ENCODE results near the gene TTLL7.

The TTLL7 gene, protein sequence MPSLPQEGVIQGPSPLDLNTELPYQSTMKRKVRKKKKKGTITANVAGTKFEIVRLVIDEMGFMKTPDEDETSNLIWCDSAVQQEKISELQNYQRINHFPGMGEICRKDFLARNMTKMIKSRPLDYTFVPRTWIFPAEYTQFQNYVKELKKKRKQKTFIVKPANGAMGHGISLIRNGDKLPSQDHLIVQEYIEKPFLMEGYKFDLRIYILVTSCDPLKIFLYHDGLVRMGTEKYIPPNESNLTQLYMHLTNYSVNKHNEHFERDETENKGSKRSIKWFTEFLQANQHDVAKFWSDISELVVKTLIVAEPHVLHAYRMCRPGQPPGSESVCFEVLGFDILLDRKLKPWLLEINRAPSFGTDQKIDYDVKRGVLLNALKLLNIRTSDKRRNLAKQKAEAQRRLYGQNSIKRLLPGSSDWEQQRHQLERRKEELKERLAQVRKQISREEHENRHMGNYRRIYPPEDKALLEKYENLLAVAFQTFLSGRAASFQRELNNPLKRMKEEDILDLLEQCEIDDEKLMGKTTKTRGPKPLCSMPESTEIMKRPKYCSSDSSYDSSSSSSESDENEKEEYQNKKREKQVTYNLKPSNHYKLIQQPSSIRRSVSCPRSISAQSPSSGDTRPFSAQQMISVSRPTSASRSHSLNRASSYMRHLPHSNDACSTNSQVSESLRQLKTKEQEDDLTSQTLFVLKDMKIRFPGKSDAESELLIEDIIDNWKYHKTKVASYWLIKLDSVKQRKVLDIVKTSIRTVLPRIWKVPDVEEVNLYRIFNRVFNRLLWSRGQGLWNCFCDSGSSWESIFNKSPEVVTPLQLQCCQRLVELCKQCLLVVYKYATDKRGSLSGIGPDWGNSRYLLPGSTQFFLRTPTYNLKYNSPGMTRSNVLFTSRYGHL

GRCh38 chr1:83998498-83999315 is at the start of gene TTLL7:
TTLL7 (minus strand) TSS chr1:83999132; CDS start chr1:83952211, 46,921 bp downstream.
- peak; percentile 49 for DNase-seq

GRCh38 chr1:84042461-84042860 is 43.5 kb upstream of the TTLL7 start:
- DNase-seq = no peak

- no peak for DNase-seq
Observed at GRCh38 chr1:84037758-84038611, 39.1 kb upstream of the TTLL7 start.

DNA sequence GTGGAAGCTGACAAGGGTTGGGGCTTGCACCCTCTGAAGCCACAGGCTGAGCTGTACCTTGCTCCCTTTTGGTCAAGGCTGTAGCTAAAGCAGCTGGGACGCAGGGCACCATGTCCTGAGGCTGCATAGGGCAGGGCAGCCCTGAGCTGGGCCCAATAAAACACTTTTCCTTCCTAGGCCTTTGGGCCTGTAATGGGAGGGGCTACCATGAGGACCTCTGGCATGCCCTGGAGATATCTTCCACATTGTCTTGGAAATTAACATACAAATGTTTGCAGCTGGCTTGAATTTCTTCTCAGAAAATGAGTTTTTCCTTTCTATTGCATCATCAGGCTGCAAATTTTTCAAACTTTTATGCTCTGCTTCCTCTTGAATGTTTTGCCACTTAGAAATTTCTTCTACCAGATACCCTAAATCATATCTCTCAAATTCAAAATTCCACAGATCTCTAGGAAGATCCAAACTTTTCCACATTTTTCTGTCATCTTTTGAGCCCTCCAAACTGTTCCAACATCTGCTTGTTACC is 32.9 kb upstream of the TTLL7 start:
- DNase-seq = no peak

DNA sequence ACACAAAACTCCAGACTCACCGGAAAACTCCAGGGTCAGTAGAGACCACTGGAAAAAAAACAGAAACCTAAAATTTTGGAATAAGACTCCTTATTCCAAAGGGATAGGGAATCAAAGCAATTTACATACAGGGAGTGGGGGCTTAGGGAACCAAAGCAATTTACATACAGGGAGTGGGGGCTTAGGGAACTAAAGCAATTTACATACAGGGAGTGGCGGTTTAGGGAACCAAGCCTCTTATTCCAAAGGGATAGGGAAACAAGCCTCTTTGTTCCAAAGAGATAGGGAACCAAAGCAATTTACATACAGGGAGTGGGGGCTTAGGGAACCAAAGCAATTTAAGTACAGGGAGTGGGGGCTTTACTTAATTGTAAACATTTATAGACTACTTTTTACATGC is 28.4 kb upstream of the TTLL7 start:
- no peak for DNase-seq

DNA sequence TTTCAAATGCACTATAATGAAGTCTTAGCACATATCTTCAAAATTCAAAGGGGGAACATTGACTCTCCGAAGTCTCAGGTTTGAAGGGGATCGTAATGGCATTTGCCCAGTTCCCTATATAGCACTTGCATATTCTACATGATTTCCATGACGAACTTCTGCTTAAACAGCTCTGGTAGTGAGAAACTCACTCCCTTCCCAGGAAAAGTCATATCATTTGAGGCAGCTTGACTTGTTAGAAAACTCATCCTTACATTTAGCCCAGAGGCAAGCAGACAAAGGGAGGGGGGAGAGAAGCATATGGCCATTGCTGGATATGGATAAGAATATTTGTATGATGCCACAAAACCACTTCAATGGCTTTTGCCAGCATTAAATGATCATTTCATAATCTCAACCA is 27.0 kb upstream of the TTLL7 start:
- DNase-seq = no peak

GRCh38 chr1:84021822-84022221 is 22.9 kb upstream of the TTLL7 start:
- no peak for DNase-seq

DNA sequence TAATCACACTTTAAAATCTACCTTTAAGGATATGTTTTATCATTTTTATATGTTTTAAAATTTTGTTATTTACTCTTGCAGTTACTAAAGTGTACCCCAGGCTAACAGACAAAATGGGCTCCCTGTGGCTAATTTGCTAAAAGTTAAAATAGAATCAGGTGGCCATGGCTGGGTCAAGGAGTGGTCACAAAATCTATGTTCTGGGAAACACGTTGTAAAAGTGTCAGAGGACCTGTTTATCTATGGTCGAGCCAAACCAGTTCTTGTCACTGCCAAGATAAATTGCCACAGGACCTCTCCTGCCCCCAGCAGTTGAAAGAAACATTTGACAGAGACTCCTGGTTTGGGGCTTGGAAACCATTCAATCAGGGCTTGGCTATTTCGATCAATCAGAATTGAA is 21.2 kb upstream of the TTLL7 start:
- no peak for DNase-seq

- DNase-seq = no peak
Observed at GRCh38 chr1:84019217-84019616, 20.3 kb upstream of the TTLL7 start.

DNA sequence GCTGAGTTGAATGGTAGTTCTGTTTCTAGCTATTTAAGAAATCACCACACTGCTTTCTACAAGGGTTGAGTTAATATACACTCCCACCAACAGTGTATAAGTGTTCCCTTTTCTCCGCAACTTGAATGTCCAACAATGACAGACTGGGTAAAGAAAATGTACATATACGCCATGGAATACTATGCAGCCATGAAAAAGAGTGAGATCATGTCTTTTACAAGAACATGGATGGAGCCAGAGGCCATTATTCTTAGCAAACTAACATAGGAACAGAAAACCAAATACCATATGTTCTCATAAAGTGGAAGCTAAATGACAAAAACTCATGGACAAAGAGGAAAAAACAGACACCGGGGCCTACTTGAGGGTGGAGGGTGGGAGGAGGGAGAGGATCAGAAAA is 14.8 kb upstream of the TTLL7 start:
- DNase-seq = no peak

DNA sequence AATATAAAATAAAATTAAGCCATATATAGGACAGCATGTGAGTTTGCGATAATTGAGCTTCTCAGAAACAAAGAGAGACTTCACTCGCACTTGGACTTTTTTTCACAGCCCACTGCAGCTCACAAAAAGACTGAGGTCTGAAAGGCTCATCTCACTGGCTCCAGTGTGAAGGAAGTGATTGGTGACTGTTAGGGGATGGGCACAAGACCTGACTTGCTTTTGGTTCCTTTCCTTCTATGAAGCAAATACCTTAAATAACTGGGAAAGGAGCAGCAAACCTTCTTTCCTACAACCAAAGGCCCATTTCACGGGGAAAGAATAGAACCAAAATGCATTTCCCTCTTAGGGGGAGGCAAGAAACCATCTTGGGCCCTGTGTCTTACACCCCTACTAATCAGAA is 13.1 kb upstream of the TTLL7 start:
- DNase-seq = no peak

GRCh38 chr1:84010136-84010535 is 11.2 kb upstream of the TTLL7 start:
- no peak for DNase-seq

DNA sequence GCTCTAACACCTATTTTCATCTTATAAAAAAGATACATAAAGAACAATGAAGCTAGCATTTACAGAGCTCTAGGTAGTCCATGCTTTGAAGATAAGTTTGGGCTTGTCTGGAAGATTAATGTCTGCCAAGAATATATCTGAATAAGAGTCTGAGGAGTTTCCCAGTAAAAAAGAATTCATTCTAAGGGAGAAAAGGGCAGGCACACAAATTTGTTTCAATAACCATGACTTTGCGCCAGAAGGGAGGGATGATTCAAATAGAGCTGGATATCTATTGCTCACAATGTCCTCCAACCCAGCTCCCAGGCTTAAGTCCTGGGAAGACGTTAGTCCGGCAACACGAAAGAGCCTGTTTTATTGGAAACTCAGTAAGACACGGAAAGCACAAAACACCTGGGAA is 9.7 kb upstream of the TTLL7 start:
- DNase-seq = no peak

DNA sequence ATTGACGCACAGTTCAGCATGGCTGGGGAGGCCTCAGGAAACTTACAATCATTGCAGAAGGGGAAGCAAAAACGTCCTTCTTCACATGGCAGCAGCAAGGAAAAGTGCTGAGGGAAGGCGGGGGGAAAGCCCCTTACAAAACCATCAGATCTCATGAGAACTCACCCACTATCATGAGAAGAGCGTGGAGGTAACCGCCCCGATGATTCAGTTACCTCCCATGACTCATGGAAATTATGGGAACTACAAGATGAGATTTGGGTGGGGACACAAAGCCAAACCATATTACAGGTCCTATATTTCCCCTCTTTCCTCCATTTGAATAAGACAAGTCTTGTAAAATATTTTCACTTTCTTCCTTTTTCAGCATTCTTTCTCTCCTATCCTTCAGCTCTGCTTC is 7.7 kb upstream of the TTLL7 start:
- DNase-seq = no peak

GRCh38 chr1:84001501-84001900 is 2.6 kb upstream of the TTLL7 start:
- no peak for DNase-seq

GRCh38 chr1:84000954-84001495 is 2.1 kb upstream of the TTLL7 start:
- DNase-seq = no peak

GRCh38 chr1:84000196-84000885 is 1.4 kb upstream of the TTLL7 start:
- DNase-seq = no peak

GRCh38 chr1:83999316-83999819 is 436 bp upstream of the TTLL7 start:
- DNase-seq = no peak

- no peak for DNase-seq
Observed at GRCh38 chr1:83998205-83998497, 781 bp downstream of the TTLL7 start.

GRCh38 chr1:83997631-83998030 is 1.3 kb downstream of the TTLL7 start:
- no peak for DNase-seq

GRCh38 chr1:83996621-83997020 is 2.3 kb downstream of the TTLL7 start:
- no peak for DNase-seq
